Measurements from ENCODE around the gene EPC1. TPM values are rescaled to one million over a fixed set of nuclear protein-coding genes. Genes with fewer than 3 reads are reported as not detected.
A peak's percentile ranks its signal among the peaks of the same experiment; 100 is the strongest.
"Not testable (repeated sequence)": the region's sequence is repeated elsewhere in the genome, so short reads cannot be mapped to it uniquely, and the experiment has no call there.

EPC1 gene
- total RNA-seq, 1 experiment from 2014 or later, result 19.1 TPM

DNA sequence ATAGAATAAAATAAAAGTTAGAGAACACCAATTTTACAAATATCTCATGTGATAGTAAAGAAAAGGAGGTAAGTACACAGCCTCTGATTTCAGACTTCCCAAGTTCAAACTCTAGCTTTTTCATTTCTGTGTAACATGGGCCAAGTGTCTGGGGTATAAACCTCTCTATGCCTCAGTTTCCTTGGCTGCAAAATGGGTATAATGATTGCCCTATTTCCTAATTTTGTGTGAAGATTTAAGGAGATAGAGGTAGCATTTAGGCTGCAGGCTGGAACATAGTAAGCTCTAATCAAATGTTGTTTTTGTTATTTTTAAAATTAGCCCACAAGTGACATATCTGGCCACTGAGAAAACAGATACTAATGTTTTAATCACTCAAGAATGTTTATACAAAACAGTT is 26.1 kb upstream of the EPC1 start:
- no peak for DNase-seq (ENCODE audit: low read depth)

DNA sequence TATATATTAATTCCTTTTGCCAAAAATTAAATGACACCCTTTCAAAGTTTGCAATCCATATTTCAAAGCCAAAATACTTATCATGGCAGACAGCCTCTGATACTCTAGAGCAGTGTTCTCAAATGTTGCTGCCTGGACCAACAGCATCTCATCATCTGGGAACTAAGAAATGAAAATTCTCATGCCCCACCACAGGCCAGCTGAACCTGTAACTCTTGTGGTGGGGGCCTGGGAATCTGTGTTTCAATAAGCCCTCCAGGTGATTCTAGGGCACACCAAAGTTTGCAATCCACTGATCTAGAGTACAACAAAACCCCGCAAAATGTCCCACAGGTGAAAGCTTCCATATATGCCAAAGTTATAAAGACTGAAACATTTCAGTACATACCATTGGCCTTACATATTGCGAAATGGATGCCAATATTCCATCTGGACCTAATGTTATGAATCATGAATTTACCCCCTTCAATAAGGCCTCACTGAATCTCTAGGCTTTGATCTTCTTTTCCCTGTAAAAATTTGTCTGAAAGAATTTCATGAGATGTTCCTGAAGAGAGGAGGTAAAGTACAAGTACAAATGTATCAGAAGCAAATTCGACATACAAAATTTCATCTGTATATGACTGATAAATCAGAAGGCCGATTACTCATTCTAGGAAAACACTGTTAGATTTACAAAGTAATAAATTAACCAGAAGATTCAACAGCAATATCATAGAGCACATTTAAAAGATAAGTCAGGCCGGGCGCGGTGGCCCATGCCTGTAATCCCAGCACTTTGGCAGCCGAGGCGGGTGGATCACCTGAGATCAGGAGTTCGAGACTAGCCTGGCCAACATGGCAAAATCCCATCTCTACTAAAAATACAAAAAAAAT is 25.3 kb upstream of the EPC1 start:
- DNase-seq (ENCODE audit: low read depth), result no peak

DNA sequence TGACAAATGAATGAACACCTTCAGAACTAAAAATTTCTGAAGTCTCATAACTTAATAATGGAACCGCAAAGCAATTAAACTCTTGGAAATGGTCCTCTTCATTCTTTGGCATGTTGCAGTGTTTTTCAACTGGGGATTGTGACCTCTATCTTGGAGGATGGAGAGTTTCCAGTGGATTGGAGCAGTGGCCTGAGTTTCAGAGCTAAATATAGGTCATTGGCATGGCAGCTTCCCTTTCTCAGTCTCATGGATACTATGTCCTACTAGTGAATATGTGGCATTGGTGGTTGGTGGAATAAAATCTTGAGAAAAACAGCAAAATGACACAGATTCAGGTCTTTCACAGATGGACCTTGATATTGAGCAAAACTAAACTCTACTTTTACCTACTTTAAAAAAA is 24.1 kb upstream of the EPC1 start:
- DNase-seq (ENCODE audit: low read depth), result no peak

DNA sequence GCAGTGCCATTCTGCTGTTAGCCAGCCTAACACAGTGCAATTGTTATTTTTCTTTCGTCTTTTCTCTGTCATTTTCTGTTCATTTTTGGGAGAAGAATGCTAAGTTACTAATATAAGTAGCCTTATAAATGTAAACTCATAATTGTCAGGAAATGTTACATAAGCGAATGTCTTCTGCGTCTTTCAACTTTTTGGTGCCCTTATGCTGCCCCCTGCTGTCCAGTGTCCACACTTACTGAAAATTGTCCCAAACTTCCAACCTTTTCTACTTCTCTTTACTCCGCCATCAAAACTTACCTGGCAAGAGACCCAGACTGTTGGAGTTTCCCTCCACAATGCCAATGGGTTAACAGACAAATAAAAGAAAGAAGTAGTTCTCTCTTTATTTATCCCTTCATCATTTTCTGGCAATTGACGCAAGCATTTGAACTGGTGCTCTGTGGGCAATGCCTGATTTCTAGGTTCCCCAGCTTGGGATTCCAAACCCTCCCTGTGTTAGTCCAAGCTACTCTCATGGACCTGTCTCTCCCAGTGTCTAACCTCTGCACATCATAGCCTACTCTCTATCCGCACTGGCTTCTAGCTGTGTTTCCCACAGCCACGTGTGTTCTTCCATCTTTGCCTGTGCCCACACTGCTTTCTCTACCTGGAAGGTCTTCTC is 21.0 kb upstream of the EPC1 start:
- peak; percentile 46 for DNase-seq (ENCODE audit: low read depth)

DNA sequence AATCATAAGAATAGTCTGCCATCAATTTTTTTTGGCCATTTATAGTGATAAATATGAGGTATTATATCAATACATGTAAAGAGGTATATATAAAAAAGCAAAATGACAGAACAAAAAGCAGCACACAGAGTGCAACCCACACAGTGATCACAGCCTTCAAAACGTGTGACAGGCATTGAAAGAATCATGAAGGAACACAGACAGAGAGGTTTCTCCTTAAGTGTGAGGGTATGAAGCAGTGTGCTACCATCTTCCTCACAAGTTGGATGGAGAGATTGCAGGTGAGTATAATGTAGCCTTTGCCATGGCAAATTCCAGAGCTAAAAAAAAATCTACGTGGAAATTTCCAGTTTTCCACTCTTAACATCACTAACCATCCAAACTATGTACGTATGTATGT is 19.6 kb upstream of the EPC1 start:
- DNase-seq (ENCODE audit: low read depth), result no peak

DNA sequence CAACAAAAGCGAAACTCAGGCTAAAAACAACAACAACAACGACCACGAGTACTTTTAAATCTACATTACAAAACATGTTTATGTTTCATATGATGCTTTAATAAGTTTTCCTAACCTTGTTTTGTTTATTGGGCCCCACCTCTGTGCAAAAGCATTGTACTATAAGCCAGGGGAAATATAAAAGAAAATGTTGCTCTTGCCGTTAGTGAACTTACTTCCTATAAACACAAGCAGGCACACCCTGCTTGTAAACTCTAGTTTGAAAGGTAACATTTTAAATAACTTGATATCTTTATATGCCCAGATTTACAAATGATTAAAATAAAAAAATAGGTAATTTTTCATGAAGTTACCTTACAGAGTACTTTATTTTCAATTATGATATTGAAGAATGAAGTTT is 19.2 kb upstream of the EPC1 start:
- no peak for DNase-seq (ENCODE audit: low read depth)

DNA sequence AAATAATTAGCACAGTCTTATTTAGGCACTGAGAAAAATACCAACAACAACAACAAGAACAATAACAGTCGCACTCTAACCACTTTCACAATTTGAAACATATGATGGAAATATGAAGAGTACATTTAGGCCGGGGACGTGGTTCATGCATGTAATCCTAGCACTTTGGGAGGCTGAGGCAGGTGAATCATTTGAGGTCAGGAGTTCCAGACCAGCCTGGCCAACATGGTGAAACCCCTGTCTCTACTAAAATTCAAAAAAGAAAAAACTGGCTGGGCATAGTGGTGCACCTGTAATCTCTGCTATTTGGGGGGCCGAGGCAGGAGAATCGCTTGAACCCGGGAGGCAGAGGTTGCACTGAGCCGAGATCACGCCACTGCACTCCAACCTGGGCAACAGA is 18.4 kb upstream of the EPC1 start:
- DNase-seq (ENCODE audit: low read depth), result not testable (repeated sequence)

DNA sequence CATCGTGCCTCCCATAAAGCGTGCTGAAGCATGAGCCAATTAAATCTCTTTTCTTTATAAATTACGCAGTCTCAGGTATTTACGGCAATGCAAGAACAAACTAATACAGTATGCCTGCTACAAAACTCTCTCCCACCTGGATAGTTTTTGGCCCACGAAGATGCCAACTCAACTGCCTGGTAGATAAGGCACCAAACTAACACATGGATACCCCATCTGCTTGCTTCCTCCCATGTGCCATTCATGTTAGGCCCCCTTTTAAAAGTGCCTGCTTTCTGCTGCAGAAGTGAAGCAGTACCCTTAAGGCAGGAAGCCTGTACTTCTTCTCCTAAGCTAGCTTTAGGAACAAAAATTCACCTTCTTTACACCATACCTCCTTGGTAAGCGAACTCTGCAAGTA is 15.6 kb upstream of the EPC1 start:
- DNase-seq (ENCODE audit: low read depth), result no peak

DNA sequence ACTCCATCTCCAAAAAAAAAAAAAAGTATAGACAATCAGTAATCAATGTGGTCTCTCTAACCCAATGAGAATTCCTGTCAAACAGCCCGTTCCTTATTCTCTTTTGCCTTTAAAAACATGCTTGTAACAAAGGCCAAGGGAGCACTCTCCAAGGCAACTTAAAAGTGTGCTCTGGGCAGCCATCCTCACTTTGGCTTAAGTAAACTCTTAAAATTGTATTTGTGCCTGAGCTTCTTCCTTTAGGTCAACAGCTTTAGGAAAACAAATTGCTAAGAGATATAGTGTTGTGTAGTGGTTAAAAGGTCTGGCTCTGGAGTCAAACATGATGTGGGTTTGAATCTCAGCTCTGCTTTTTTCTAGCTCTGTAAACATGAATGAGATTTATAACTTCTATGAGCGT is 13.9 kb upstream of the EPC1 start:
- DNase-seq (ENCODE audit: low read depth), result no peak

DNA sequence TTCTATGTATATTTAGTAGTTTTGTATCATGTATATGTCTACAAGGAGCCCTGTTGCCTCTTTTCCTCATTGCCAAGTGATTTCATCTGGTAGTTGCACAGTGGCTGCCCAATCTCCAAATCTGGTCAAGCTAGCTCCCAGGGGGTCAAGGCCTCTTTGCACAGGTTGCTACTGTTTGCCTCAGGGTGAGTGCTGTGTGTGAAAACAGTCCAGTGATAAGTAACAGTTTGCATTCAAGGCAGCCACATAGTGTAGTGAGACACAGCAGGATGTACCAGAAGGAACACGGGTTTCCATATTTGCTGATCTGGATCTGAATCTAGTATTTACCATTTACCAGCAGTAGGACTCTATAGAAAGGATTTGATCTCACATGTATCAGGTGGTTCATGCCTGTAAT is 13.3 kb upstream of the EPC1 start:
- DNase-seq (ENCODE audit: low read depth), result no peak

DNA sequence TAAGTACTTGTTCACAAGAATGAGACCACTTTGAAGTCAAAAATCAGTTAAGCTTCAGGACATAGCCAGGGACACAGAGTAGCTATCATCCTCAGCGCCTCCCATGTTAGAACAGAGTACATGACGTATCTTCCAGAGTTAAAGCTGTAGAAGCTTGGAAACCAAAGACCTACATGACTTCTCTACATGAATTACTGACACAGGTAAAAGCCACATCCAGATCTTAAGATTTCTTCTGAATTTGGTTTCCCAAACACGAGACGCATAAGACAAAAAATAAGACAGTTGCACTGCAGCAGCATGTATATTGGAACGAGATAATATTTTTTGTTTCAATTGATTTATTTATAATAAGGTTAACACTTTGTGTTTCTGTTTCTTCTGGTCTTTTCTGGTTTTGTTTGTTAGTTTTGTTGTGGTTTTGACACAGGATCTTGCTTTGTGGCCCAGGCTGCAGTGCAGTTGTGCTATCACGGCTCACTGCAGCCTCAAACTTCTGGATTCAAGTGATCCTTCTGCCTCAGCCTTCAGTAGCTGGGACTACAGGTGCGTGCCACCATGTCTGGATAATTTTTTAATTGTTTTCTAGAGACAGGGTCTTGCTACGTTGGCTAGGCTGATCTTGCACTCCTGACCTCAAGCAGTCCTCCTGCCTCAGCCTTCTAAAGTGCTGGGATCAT is 10.2 kb upstream of the EPC1 start:
- no peak for DNase-seq (ENCODE audit: low read depth)

DNA sequence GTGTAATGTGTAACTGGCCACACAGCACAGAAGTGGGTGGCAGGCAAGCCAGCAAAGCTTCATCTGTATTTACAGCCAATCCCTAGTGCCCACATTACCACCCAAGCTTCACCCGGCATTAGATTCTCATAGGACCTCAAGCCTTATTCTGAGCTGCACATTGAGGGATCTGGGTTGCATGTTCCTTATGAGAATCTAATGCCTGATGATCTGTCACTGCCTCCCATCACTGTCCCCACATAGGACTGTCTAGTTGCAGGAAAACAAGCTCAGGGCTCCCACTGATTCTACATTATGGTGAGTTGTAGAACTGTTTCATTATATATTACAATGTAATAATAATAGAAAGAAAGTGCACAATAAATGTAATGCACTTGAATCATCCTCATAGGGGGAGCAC is 7.7 kb upstream of the EPC1 start:
- DNase-seq (ENCODE audit: low read depth), result not testable (repeated sequence)

DNA sequence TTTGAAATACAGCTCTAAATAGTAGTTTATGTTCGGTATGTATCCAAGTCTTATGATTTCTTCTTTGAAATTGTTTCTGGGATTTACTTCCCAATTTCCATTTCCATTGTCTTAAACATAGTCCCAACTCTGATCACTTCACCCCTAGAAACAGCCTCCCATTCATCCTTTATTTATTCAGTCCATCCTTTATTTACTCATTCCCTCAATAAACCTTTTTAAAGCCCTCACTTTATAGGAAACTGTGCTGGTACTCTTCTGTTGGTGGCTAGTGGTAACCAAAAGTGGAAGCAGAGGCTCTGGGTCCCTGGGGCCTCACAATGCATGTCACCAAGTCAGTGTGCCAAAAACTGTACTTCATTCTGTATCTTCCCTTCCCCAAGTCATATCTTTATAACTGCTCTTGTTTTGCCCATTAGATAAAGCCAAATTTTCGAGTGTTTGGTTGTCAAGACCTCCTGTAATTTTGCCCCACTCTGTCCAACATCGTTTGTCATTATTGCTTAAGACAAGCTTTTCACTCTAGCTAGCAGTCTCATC is 3.9 kb upstream of the EPC1 start:
- DNase-seq (ENCODE audit: low read depth), result no peak

DNA sequence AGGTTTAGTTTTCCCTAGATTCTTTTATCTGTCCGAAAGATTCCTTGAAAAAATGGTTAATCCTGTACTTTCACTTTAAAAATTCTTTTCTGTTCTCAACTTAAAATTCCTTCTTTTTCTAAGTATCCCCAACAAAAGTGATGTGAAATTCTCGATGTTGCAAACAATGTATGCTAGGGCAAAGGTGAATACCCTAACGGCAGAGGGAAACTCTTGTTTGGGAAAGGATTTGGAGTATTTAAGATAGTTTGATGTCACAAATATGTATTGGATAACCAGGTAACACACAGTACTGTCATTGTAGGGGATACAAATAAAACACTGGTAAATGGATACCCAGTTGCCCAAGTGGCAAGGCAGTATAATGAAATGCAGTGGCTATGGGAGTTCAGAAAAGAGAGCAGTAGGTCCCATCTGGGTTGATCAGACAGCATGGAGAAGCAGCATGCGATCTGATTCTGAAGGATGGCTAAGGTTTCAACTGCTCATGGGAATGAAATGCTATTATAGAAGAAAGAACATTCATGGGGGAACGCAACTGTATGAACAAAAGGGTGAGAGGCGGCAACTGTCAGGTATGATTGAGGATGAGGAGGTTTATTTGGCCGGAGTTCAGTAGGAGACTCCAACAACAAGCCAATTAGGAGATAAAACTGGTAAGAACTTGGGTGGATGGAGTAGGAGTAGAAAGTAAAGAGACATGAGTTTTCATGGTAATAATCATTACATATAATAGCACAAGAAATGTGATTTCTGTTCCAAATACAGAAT is 3.2 kb upstream of the EPC1 start:
- no peak for DNase-seq (ENCODE audit: low read depth)

DNA sequence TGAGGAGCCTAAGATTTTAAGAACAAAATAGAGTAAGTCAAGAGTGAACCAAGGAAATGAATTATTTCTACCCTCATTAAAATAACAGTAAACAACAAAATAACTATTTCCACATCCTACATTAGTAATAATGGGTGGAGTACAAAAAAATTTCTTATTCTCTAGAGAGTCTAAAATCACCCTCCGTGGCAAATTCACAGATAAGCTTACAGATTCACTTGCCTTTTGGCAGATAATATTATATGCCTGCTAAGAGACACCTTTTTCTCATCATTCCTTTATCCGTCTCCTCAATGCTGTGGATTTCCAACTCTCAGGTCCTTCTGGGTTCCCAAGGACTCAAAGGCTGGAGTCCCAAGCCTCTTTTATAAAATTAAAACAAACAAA is 2.2 kb upstream of the EPC1 start:
- DNase-seq (ENCODE audit: low read depth), result no peak

DNA sequence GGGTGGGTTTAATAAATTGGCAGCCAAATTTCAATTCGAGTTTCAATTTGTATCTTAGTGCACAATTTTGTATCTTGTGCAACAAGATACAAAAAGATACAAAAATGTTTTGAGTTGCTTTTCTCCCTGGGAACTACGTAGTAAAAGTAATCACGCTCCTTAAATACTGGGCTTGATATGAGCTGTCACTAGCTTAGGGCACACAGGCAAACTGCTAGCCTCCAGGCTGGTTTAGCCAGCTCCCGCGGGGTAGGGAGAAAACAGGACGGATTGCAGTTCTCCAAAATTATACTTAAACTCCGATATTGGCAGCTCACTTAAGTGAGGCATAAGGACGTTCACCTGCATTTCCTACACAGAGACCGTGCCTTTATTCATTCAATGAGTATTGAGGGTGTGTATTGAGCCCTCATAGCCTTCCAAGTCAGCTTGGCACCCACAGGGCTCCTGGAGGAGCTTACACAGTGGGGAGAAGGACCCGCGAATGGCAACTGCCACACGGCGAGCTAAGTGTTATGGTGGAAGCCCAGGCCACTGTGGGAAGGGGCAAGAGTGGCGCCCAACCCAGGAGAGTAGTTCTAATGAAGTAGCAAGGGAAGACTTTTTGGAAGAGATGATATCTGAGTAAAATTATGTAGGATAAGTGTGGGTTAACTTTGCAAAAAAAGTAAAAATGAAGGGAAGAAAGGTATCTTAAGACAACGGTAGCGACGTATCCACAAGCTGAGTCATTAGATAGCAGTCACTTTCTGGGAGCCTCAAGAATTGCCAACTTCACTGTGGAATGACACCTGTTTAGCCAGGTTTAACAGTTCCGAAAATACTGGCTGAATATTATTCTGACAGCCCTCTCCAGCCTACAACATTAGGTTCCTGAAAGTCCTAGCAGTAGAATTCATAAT is 1.6 kb upstream of the EPC1 start:
- no peak for DNase-seq (ENCODE audit: low read depth)

DNA sequence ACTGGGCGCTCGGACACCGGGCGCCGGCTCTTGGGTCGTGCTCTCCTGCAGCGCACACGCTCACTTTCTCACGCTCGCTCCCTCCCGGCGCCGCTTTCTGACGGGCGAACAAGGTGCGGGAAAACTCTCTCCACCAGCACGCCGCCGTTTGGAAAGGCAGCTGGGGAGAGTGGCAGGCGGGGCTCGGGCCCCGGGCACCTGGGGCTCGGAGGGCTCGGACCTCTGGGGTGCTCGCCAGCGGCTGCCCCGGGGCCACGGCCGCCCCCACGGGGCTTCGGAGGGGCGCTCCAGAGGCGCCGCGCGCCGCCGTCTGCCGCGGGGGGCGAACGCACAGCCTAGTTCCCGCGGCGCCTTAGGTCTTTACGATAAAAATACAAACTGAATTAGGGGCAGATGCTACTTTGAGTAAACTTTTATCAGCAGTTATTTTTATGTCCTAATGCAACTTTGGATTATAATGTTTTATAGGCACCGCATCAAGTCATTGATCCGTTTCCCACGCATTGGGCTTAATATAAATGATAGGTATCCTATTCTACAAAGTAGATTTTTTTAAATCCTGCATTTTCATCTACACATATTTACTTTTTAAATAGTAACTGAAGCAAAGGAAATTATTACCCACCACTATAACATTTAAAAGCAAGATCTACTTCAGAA is 535 bp upstream of the EPC1 start:
- DNase-seq (ENCODE audit: low read depth), result no peak

DNA sequence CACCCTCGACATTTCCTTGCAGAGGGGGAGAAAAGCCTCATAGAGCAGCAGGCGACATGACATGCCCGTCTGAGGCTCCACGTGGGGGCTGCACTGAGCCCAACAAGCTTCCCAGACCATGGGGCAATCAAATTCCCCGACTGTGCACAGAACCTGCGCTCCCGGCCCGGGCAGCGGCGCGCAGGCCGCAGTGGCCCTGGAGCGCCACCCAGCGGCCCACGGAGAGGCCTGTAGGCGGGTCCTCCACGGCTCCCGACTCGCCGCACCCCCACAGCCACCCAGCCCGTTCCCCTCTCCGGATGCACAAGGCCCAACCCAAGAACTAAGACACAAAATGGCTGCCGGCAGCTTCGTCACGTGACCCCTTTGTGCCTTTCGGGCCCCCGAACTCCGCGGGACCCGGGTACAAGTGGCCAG is 816 bp downstream of the EPC1 start:
- peak; percentile 97 for DNase-seq (ENCODE audit: low read depth)

DNA sequence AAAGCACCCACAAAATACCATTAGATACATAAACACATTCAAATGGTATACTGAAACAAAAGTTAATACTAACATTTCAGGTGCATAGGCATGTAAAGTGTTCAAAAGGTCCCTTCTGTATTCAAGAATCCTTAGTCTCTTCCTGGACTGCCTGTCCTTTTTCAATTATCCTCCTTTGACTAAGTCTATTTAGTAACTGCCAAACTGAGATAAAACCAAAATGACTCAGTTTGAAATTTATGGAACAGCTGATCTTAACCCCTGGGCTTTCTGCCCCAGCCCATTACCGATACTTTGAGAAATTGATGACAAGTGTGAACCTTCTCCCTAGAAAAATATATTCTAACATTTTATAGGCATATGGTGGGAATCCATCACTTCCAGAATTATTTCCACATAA is 5.4 kb downstream of the EPC1 start:
- DNase-seq (ENCODE audit: low read depth), result no peak

All from HT1080 (cell line).